Suprapubic skin (tissue), 4 donors: ENCODE results near the gene SIAH3.

Source experiments
- EP300 ChIP-seq: sonication (generic); formaldehyde crosslinking; IDR thresholded peaks from one replicate; pipeline ENCODE4 v1.6.1; 2017; ENCODE audit warnings: antibody characterized with exemption
- POLR2A ChIP-seq, 2 donors: fragments of 450-650 bp; IDR thresholded peaks; one replicate each; pipeline ENCODE4 v1.6.1; 2017; ENCODE audit warnings: antibody characterized with exemption in 2 of 2, mild to moderate bottlenecking in 2 of 2, moderate library complexity in 2 of 2
- POLR2AphosphoS5 ChIP-seq, 3 donors: sonication (generic); formaldehyde crosslinking; IDR thresholded peaks; one replicate each; pipeline ENCODE4 v1.6.1; 2017; ENCODE audit warnings: antibody characterized with exemption in 3 of 3
- TF ChIP-seq, protein P1 (sequence below), 2 donors: fragments of 200-600 bp in 1 of 2; fragments of 450-650 bp in 1 of 2; sonication (generic) in 1 of 2; IDR thresholded peaks; one replicate each; pipeline ENCODE4 v1.5.1; 2016 to 2019; ENCODE audit warnings: antibody characterized with exemption in 2 of 2, mild to moderate bottlenecking in 1 of 2, moderate library complexity in 1 of 2

DNA sequence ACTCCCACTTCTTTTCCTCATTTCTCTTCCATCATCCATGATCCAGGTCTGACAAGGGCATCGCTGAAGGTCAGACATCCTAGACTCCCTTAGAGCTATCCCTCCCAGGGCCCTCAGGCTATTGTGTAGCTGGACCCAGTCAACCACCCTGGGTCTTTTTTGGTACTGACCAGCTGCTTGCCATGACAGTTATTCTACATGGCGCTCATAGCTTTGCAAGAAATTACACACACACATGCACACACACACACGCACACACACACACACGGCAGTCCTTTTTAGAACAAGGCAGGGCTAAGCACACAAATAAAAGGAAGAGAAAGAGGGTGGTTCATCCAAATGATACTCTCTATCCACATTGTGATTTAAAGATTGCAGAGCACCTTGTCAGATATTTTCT lies 18.3 kb downstream of the SIAH3 start:
- TF ChIP-seq, protein P1, sequence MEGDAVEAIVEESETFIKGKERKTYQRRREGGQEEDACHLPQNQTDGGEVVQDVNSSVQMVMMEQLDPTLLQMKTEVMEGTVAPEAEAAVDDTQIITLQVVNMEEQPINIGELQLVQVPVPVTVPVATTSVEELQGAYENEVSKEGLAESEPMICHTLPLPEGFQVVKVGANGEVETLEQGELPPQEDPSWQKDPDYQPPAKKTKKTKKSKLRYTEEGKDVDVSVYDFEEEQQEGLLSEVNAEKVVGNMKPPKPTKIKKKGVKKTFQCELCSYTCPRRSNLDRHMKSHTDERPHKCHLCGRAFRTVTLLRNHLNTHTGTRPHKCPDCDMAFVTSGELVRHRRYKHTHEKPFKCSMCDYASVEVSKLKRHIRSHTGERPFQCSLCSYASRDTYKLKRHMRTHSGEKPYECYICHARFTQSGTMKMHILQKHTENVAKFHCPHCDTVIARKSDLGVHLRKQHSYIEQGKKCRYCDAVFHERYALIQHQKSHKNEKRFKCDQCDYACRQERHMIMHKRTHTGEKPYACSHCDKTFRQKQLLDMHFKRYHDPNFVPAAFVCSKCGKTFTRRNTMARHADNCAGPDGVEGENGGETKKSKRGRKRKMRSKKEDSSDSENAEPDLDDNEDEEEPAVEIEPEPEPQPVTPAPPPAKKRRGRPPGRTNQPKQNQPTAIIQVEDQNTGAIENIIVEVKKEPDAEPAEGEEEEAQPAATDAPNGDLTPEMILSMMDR (IDR thresholded peaks at IDR 0.05), result no peak
- TF ChIP-seq POLR2A (IDR thresholded peaks at IDR 0.05), result no peak
- TF ChIP-seq POLR2AphosphoS5 (IDR thresholded peaks at IDR 0.05), result no peak
- TF ChIP-seq EP300, result no peak
